OCI-LY1 (cell line): Measurements from ENCODE around the gene CKB.
A peak's percentile ranks its signal among the peaks of the same experiment; 100 is the strongest.

ENCODE experiments used
- H2AFZ ChIP-seq: fragments of 200-600 bp; sonication (generic), shearing (Covaris generic); 2 replicates; pipeline ENCODE4 v1.6.0; 2014; ENCODE audit warnings: antibody characterized with exemption, mild to moderate bottlenecking, low read length
- H3F3A ChIP-seq: fragments of 200-600 bp; sonication (generic), shearing (Covaris generic); 2 replicates; pipeline ENCODE4 v1.6.0; 2014; ENCODE audit warnings: mild to moderate bottlenecking, antibody characterized with exemption, low read length, moderate library complexity; ENCODE audit not compliant: insufficient read depth
- H3K27ac ChIP-seq: fragments of 200-600 bp; sonication (generic); 2 replicates; pipeline ENCODE4 v1.5.1; 2014; ENCODE audit warnings: low read length, mixed run types, mild to moderate bottlenecking, low read depth; ENCODE audit not compliant: poor library complexity, severe bottlenecking
- H3K27me3 ChIP-seq: fragments of 200-600 bp; sonication (generic); 2 replicates; pipeline ENCODE4 v1.6.0; 2014; ENCODE audit warnings: antibody characterized with exemption, mild to moderate bottlenecking, low read length, moderate library complexity; ENCODE audit not compliant: insufficient read depth
- H3K36me3 ChIP-seq: fragments of 200-600 bp; sonication (generic); 2 replicates; pipeline ENCODE4 v1.6.1; 2014; ENCODE audit warnings: mild to moderate bottlenecking, antibody characterized with exemption, low read length, moderate library complexity, mixed read lengths; ENCODE audit not compliant: insufficient read depth
- H3K4me1 ChIP-seq: fragments of 200-600 bp; sonication (generic); 2 replicates; pipeline ENCODE4 v1.5.1; 2014; ENCODE audit warnings: mild to moderate bottlenecking, low read length, moderate library complexity; ENCODE audit not compliant: insufficient read depth, severe bottlenecking
- H3K4me2 ChIP-seq: fragments of 200-600 bp; sonication (generic), shearing (Covaris generic); 2 replicates; pipeline ENCODE4 v1.6.1; 2014; ENCODE audit warnings: low read length
- H3K4me3 ChIP-seq: fragments of 200-600 bp; sonication (generic); 2 replicates; pipeline ENCODE4 v1.5.1; 2014; ENCODE audit warnings: low read length, low read depth, mild to moderate bottlenecking, mixed read lengths; ENCODE audit not compliant: poor library complexity, severe bottlenecking
- H3K79me2 ChIP-seq: fragments of 200-600 bp; shearing (Covaris generic); 2 replicates; pipeline ENCODE4 v1.6.1; 2016; ENCODE audit warnings: mixed run types, low read length, mixed read lengths; ENCODE audit not compliant: insufficient read depth
- H3K9ac ChIP-seq: fragments of 200-600 bp; sonication (generic), shearing (Covaris generic); 2 replicates; pipeline ENCODE4 v1.6.1; 2014; ENCODE audit warnings: mild to moderate bottlenecking, low read length, mixed read lengths
- H3K9me2 ChIP-seq: fragments of 200-600 bp; sonication (generic), shearing (Covaris generic); 2 replicates; pipeline ENCODE4 v1.6.1; 2014; ENCODE audit warnings: low read depth, mild to moderate bottlenecking, low read length, mixed read lengths
- H3K9me3 ChIP-seq: fragments of 200-600 bp; shearing (Covaris generic); 2 replicates; pipeline ENCODE4 v1.6.1; 2014; ENCODE audit warnings: low read length, mixed read lengths
- H4K20me1 ChIP-seq: fragments of 200-600 bp; sonication (generic), shearing (Covaris generic); 2 replicates; pipeline ENCODE4 v1.6.0; 2016; ENCODE audit warnings: mild to moderate bottlenecking, low read length; ENCODE audit not compliant: insufficient read depth
- EZH2 ChIP-seq: fragments of 200-600 bp; sonication (generic), shearing (Covaris generic); IDR thresholded peaks from 2 replicates; pipeline ENCODE4 v1.8.0; 2017; ENCODE audit warnings: borderline replicate concordance, mixed run types, mild to moderate bottlenecking, antibody characterized with exemption, low read length, moderate library complexity, mixed read lengths
- TF ChIP-seq, protein P1 (sequence below): fragments of 200-600 bp; sonication (generic), shearing (Covaris generic); IDR thresholded peaks from 2 replicates; pipeline ENCODE4 v1.5.1; 2017; ENCODE audit warnings: mild to moderate bottlenecking, antibody characterized with exemption, low read length, moderate library complexity, mixed read lengths

Gene CKB

DNA sequence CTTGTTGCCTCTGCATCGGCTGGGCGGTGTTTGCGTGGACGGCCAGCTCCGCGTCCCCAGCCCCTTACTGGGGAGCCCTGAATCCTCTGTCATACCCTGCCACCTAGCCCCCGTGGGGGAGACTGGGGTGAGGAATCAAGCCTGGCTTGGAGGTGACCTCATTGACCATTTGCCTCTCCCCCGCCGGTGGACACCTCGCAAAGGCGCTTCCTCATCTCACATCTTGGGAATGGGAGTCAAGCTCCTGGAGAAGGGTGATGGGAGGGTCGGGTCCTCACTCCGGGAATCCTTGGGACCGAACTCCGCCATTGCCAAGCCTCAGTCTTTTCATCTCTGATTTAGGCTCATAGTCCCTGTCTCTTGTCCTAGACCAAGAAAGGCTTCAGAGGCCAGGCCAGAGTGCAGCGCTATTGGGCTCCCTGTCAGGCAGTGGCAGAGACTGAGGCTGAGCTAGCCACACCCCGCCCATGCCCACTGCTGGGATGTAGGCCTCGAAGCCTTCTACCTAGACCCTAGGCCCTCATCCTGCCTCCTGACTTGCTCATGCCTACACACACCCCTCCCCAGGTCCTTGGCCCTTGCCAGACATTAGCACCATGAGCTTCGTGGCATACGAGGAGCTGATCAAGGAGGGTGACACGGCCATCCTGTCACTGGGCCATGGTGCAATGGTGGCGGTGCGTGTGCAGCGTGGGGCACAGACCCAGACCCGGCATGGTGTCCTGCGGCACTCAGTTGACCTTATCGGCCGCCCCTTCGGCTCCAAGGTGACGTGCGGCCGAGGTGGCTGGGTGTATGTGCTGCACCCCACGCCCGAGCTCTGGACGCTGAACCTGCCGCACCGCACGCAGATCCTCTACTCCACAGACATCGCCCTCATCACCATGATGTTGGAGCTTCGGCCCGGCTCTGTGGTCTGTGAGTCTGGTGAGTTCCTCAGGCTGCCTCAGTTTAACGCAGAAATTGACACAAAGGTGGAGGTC, 7.0 kb upstream of the CKB start:
- H3K9me3 ChIP-seq = no peaks in the 10 kb centered on the region
- H3K36me3 ChIP-seq = peaks cover 20% of the 10 kb centered on the region; the same call in 1 of the 2 replicates
- H3K27ac ChIP-seq = no peak overlapping the region
- H3K4me2 ChIP-seq = peak overlapping the region; percentile 96
- peak overlapping the region; percentile 95 for H3K9ac ChIP-seq
- H4K20me1 ChIP-seq = no peaks in the 10 kb centered on the region
- peaks cover 8% of the 10 kb centered on the region for H3K79me2 ChIP-seq
- no peak for TF ChIP-seq EZH2
- TF ChIP-seq, protein P1, sequence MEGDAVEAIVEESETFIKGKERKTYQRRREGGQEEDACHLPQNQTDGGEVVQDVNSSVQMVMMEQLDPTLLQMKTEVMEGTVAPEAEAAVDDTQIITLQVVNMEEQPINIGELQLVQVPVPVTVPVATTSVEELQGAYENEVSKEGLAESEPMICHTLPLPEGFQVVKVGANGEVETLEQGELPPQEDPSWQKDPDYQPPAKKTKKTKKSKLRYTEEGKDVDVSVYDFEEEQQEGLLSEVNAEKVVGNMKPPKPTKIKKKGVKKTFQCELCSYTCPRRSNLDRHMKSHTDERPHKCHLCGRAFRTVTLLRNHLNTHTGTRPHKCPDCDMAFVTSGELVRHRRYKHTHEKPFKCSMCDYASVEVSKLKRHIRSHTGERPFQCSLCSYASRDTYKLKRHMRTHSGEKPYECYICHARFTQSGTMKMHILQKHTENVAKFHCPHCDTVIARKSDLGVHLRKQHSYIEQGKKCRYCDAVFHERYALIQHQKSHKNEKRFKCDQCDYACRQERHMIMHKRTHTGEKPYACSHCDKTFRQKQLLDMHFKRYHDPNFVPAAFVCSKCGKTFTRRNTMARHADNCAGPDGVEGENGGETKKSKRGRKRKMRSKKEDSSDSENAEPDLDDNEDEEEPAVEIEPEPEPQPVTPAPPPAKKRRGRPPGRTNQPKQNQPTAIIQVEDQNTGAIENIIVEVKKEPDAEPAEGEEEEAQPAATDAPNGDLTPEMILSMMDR = no peak
- no peaks in the 10 kb centered on the region for H3K9me2 ChIP-seq
- H3K27me3 ChIP-seq = no peaks in the 10 kb centered on the region; the same call in 1 of the 2 replicates
- H3K4me3 ChIP-seq = peak overlapping the region; percentile 96
- H2AFZ ChIP-seq = no peak overlapping the region
- no peaks in the 10 kb centered on the region for H3F3A ChIP-seq
- H3K4me1 ChIP-seq = peaks cover 27% of the 10 kb centered on the region

DNA sequence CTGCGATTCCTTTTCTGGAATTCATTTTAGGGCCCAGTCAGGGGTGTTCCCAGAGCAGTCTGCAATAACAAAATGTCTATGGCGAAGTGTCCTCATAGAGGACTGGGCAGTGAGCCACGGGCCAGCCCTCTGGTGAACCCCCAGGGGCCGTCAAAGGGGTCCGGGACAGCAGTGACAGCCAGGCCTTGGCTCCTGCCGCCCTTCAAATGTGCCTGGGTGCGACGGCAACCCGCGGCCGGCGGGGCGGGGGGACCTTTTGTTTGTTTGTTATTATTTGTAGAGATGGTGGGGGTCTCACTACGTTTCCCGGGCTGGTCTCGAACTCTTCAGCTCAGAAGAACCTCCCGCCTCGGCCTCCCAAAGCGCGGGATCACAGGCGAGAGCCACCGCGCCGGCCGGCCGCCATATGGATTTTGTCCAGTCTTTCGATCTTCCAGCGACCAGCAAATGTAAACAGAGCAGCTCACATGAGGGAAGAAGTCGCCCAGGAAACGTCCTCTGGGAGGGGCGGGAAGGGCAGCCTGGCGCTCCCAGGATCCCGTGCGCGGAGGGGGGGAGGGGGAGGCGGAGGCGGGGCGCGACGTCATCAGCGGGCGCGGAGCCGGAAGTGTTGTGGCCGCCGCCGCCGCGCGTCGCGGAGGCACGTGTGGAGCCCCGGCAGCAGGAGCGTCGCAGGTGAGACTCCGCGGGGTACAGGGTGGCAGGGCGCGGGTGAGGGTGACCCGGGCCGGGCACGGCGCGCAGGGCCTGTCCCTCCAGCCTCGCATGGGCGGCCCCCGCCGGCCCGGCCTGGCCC, 6.2 kb upstream of the CKB start, which contains the start of gene TRMT61A:
Gene TRMT61A (plus strand): TSS at position 610 of the 796 bp plus-strand sequence. CDS start 783 bp downstream, outside the sequence.
- Histone ChIP-seq H3K4me2 (peak within 1 kb of the TSS; percentile 96), H3K27ac (no peak within 1 kb of the TSS), H3K36me3 (peaks cover 14% of the 10 kb centered on the region; the same call in 1 of the 2 replicates), H3K4me3 (peak within 1 kb of the TSS; percentile 96), H3K9me3 (no peaks in the 10 kb centered on the region), H2AFZ (peak within 1 kb of the TSS; percentile 71; the same call in 1 of the 2 replicates), H4K20me1 (no peaks in the 10 kb centered on the region), H3K79me2 (peaks cover 8% of the 10 kb centered on the region), H3F3A (no peaks in the 10 kb centered on the region), H3K9ac (peak within 1 kb of the TSS; percentile 95), H3K9me2 (no peaks in the 10 kb centered on the region), H3K4me1 (peaks cover 27% of the 10 kb centered on the region), H3K27me3 (no peaks in the 10 kb centered on the region; the same call in 1 of the 2 replicates)
- TF ChIP-seq EZH2 = no peak
- TF ChIP-seq, protein P1 = no peak

DNA sequence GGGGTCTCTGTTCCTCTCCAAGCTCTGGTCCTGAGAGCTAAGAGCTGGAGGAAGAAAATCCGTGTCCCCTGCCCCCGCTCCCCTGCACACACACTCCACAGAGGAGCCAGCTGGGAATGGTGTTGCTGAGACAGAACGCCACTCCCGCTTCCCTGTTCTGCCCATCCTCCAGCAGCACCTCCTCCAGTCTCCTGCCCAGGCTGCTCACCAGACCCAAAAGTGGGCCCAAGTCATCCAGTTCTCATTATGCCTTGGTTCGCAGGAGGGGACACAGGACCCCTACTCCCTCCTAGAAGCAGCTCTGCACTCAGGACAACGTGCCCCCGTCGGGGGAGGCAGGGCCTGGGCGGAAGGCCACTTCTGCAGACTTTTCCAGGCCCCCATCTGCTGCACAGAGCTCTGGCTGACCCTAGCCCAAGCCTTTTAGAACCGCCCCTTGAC, 5.5 kb upstream of the CKB start:
- H2AFZ ChIP-seq = no peak overlapping the region
- peaks cover 8% of the 10 kb centered on the region for H3K79me2 ChIP-seq
- H4K20me1 ChIP-seq = no peaks in the 10 kb centered on the region
- peak overlapping the region; percentile 96 for H3K4me3 ChIP-seq
- no peaks in the 10 kb centered on the region for H3K9me3 ChIP-seq
- no peaks in the 10 kb centered on the region; the same call in 1 of the 2 replicates for H3K27me3 ChIP-seq
- TF ChIP-seq, protein P1 = no peak
- no peak for TF ChIP-seq EZH2
- H3K27ac ChIP-seq = no peak overlapping the region
- peak overlapping the region; percentile 96 for H3K4me2 ChIP-seq
- no peaks in the 10 kb centered on the region for H3F3A ChIP-seq
- H3K36me3 ChIP-seq = peaks cover 8% of the 10 kb centered on the region; the same call in 1 of the 2 replicates
- no peaks in the 10 kb centered on the region for H3K9me2 ChIP-seq
- H3K4me1 ChIP-seq = peaks cover 27% of the 10 kb centered on the region
- peak overlapping the region; percentile 93 for H3K9ac ChIP-seq
